ENCODE data around the gene TMBIM1.

DNA sequence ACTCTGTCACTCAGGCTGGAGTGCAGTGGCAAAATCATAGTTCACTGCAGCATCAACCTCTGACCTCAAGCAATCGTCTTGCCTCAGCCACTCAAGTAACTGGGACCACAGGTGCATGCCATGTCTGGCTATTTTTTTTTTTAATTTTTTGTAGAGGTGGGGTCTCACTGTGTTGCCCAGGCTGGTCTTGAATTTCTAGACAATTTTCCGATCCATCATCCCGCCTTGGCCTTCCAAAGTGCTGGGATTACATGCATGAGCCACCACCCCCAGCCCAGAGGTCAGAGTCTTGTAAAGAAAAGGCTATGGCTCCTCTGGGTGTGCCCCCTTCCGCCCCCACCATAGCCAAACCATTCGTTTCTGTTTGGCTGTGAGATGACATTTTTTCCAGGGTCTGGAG, 13.1 kb upstream of the TMBIM1 start:
- no peak for TF ChIP-seq CTCF (IDR thresholded peaks at IDR 0.05)
- TF ChIP-seq POLR2AphosphoS5 (IDR thresholded peaks at IDR 0.05), result no peak
- TF ChIP-seq POLR2A (IDR thresholded peaks at IDR 0.05), result no peak
- no peak for TF ChIP-seq EP300 (IDR thresholded peaks at IDR 0.05)
